Astrocyte of the spinal cord (primary cell): ENCODE data around the gene MARCO.
"Not testable (repeated sequence)": the region's sequence is repeated elsewhere in the genome, so short reads cannot be mapped to it uniquely, and the experiment has no call there.

ENCODE experiments used
- DNase-seq: peaks from one replicate; pipeline ENCODE4 v3.0.0; 2011; ENCODE audit warnings: low read depth, low spot score
- H3K4me3 ChIP-seq: 2 replicates; pipeline ENCODE4 v1.5.1; 2011; ENCODE audit warnings: low read depth, mild to moderate bottlenecking, low read length, moderate library complexity
- CTCF ChIP-seq: IDR thresholded peaks from 2 replicates; pipeline ENCODE4 v1.5.1; 2012; ENCODE audit warnings: low read depth, mild to moderate bottlenecking, low read length, inconsistent platforms
- in situ Hi-C: cut with HindIII; loops from 2 replicates; pipeline ENCODE4 v1.10.0; 2017; ENCODE audit warnings: low sequenced_read_pairs

MARCO gene

GRCh38 chr2:118993392-118993752, 51.4 kb downstream of the MARCO start:
- DNase-seq, result no peak
- H3K4me3 ChIP-seq, result no peak overlapping the region
- TF ChIP-seq CTCF, result no peak
- in situ Hi-C loops, result no loop called here

GRCh38 chr2:118994172-118994700, 52.2 kb downstream of the MARCO start:
- no peak for DNase-seq
- in situ Hi-C loops, result no loop called here
- TF ChIP-seq CTCF, result no peak
- H3K4me3 ChIP-seq, result no peak overlapping the region

GRCh38 chr2:118994778-118995177, 52.8 kb downstream of the MARCO start:
- no peak overlapping the region for H3K4me3 ChIP-seq
- in situ Hi-C loops, result no loop called here
- DNase-seq, result no peak
- no peak for TF ChIP-seq CTCF

GRCh38 chr2:119003856-119004255, 61.9 kb downstream of the MARCO start:
- DNase-seq, in situ Hi-C loops, H3K4me3 ChIP-seq: not testable (repeated sequence)

- no peak for DNase-seq
- TF ChIP-seq CTCF, result no peak
- no peak overlapping the region for H3K4me3 ChIP-seq
- in situ Hi-C loops, result no loop called here
Observed at GRCh38 chr2:119004602-119005001, 62.6 kb downstream of the MARCO start.

GRCh38 chr2:119005051-119005450, 63.1 kb downstream of the MARCO start:
- DNase-seq, result no peak
- in situ Hi-C loops, result no loop called here
- H3K4me3 ChIP-seq, result no peak overlapping the region
- no peak for TF ChIP-seq CTCF

GRCh38 chr2:119005555-119005954, 63.6 kb downstream of the MARCO start:
- DNase-seq, result no peak
- H3K4me3 ChIP-seq, result no peak overlapping the region
- TF ChIP-seq CTCF, result no peak
- in situ Hi-C loops, result no loop called here
